ENCODE data around the gene EDN2. TPM values are rescaled to one million over a fixed set of nuclear protein-coding genes. Genes with fewer than 3 reads are reported as not detected.

Gene EDN2
- total RNA-seq, 1 donor from 2014 or later, result 1.1 TPM

GRCh38 chr1:41488040-41488951, 3.8 kb upstream of the EDN2 start:
- intact Hi-C loops (cut with DNase I), result no loop called here
- no peak for DNase-seq (ENCODE audit: low spot score)

GRCh38 chr1:41487126-41488039, 2.9 kb upstream of the EDN2 start:
- no peak for DNase-seq (ENCODE audit: low spot score)

GRCh38 chr1:41486371-41487125, 2.1 kb upstream of the EDN2 start:
- DNase-seq (ENCODE audit: low spot score), result no peak
- intact Hi-C loops (cut with DNase I), result no loop called here

More at GRCh38 chr1:41487126-41488039, 2.9 kb upstream of the EDN2 start:
- intact Hi-C loops (cut with DNase I), result no loop called here

GRCh38 chr1:41486053-41486370, 1.5 kb upstream of the EDN2 start:
- intact Hi-C loops (cut with DNase I), result no loop called here
- no peak for DNase-seq (ENCODE audit: low spot score)

- intact Hi-C loops (cut with DNase I), result no loop called here
- no peak for DNase-seq (ENCODE audit: low spot score)
Observed at GRCh38 chr1:41485605-41486004, 1.1 kb upstream of the EDN2 start.

GRCh38 chr1:41483960-41484401, 502 bp downstream of the EDN2 start:
- intact Hi-C loops (cut with DNase I), result no loop called here
- no peak for DNase-seq (ENCODE audit: low spot score)

- intact Hi-C loops (cut with DNase I), result no loop called here
- no peak for DNase-seq (ENCODE audit: low spot score)
Observed at GRCh38 chr1:41483001-41483850, 1.3 kb downstream of the EDN2 start.

- intact Hi-C loops (cut with DNase I), result no loop called here
- DNase-seq (ENCODE audit: low spot score), result no peak
Observed at GRCh38 chr1:41482001-41482765, 2.3 kb downstream of the EDN2 start.

- no peak for DNase-seq (ENCODE audit: low spot score)
- intact Hi-C loops (cut with DNase I), result no loop called here
Observed at GRCh38 chr1:41481109-41481775, 3.2 kb downstream of the EDN2 start.

GRCh38 chr1:41480204-41481108, 4.0 kb downstream of the EDN2 start:
- intact Hi-C loops (cut with DNase I), result no loop called here
- no peak for DNase-seq (ENCODE audit: low spot score)

- intact Hi-C loops (cut with DNase I), result no loop called here
Observed at GRCh38 chr1:41479808-41480160, 4.7 kb downstream of the EDN2 start.

GRCh38 chr1:41479000-41479807, 5.3 kb downstream of the EDN2 start:
- DNase-seq (ENCODE audit: low spot score), result no peak
- intact Hi-C loops (cut with DNase I), result no loop called here

More at GRCh38 chr1:41479808-41480160, 4.7 kb downstream of the EDN2 start:
- DNase-seq (ENCODE audit: low spot score), result no peak

GRCh38 chr1:41478118-41478748, 6.2 kb downstream of the EDN2 start:
- intact Hi-C loops (cut with DNase I), result no loop called here
- no peak for DNase-seq (ENCODE audit: low spot score)

GRCh38 chr1:41476807-41477361, 7.6 kb downstream of the EDN2 start:
- no peak for DNase-seq (ENCODE audit: low spot score)
- intact Hi-C loops (cut with DNase I), result no loop called here

- no peak for DNase-seq (ENCODE audit: low spot score)
- intact Hi-C loops (cut with DNase I), result no loop called here
Observed at GRCh38 chr1:41475859-41476567, 8.5 kb downstream of the EDN2 start.

Data from cardiac septum (tissue), 1 donor.